Lower lobe of right lung (tissue), 2 donors: ENCODE measurements around the gene ELP1. TPM values are rescaled to one million over a fixed set of nuclear protein-coding genes. Genes with fewer than 3 reads are reported as not detected.

Experiments used
- ATAC-seq, 2 donors: fragments of 200-7000 bp; cut with Tn5 transposase; one replicate each; pipeline ENCODE4 v1.9.1; 2020 to 2022; ENCODE audit warnings: mild to moderate bottlenecking in 2 of 2, moderate library complexity in 2 of 2
- DNase-seq: peaks from one replicate; pipeline ENCODE4 v3.0.0-alpha.2; 2020
- H3K27ac ChIP-seq: fragments of 200-600 bp; one replicate; pipeline ENCODE4 v1.8.0; 2022
- H3K27me3 ChIP-seq: fragments of 200-600 bp; one replicate; pipeline ENCODE4 v1.8.0; 2022; ENCODE audit warnings: low read depth
- H3K36me3 ChIP-seq: fragments of 200-600 bp; one replicate; pipeline ENCODE4 v1.8.0; 2022; ENCODE audit warnings: mild to moderate bottlenecking
- H3K4me1 ChIP-seq: fragments of 200-600 bp; one replicate; pipeline ENCODE4 v1.8.0; 2022
- H3K4me3 ChIP-seq: fragments of 200-600 bp; one replicate; pipeline ENCODE4 v1.8.0; 2022; ENCODE audit warnings: mild to moderate bottlenecking
- H3K9me3 ChIP-seq: fragments of 200-600 bp; one replicate; pipeline ENCODE4 v1.8.0; 2022
- CTCF ChIP-seq: fragments of 200-600 bp; IDR thresholded peaks from one replicate; pipeline ENCODE4 v1.8.0; 2022; ENCODE audit warnings: antibody characterized with exemption, mild to moderate bottlenecking
- intact Hi-C: fragments of 100-400 bp; cut with DNase I; formaldehyde crosslinking; loops from one replicate; pipeline ENCODE4 v1.11.0; 2022
- total RNA-seq: library from RNA; stranded (reverse); fragmentation: NEBNext Ultra II Directional; extraction: Animal tissue kit (Norgen Biotek cat#: 25700); gene quantifications from one replicate; pipeline ENCODE4 v1.2.1, GENCODE V29; 2021
- donor health status: DM: no; HTN: yes; CAD: no; lungs with severe emphysema.

Gene ELP1
- total RNA-seq, 1 donor from 2014 or later: 25.3 TPM

- no peak overlapping the region for H3K4me3 ChIP-seq
- DNase-seq (no peak), ATAC-seq (peak; percentile 67 to 79)
- intact Hi-C loops: no loop called here
- H3K27me3 ChIP-seq: no peaks in the 10 kb centered on the region
- H3K36me3 ChIP-seq: peaks cover 60% of the 10 kb centered on the region
- no peak overlapping the region for H3K27ac ChIP-seq
- H3K4me1 ChIP-seq: no peaks in the 10 kb centered on the region
- TF ChIP-seq CTCF: no peak
- H3K9me3 ChIP-seq: no peaks in the 10 kb centered on the region
Measured at GRCh38 chr9:108869092-108869725, 64.7 kb downstream of the ELP1 start.

- no peak overlapping the region for H3K27ac ChIP-seq
- no peaks in the 10 kb centered on the region for H3K9me3 ChIP-seq
- H3K4me3 ChIP-seq: no peak overlapping the region
- DNase-seq (no peak), ATAC-seq (no peak)
- no peaks in the 10 kb centered on the region for H3K27me3 ChIP-seq
- no peak for TF ChIP-seq CTCF
- H3K4me1 ChIP-seq: no peaks in the 10 kb centered on the region
- intact Hi-C loops: no loop called here
- H3K36me3 ChIP-seq: peaks cover 47% of the 10 kb centered on the region
Measured at GRCh38 chr9:108867829-108868228, 66.1 kb downstream of the ELP1 start.

DNA sequence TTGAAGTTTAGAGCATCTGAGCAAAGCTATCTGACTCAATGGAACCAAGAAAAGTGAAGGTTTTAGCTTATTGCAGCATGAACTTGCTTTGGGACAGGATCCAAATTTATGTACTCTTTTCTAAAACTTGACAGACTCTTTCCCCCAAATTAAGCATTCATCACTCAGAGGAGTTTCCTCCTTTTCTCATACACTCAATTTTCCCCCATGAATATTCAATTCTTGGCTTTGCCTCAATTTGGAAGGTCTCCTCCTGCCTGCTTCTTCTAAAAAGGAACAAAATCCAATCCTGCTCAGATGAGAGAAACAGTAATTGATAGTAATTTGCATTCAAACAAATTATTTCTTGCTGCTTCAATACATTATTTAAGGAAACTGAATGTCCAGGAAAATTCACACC lies 66.8 kb downstream of the ELP1 start:
- no peak overlapping the region for H3K27ac ChIP-seq
- TF ChIP-seq CTCF: no peak
- peaks cover 39% of the 10 kb centered on the region for H3K36me3 ChIP-seq
- H3K4me1 ChIP-seq: no peaks in the 10 kb centered on the region
- H3K27me3 ChIP-seq: no peaks in the 10 kb centered on the region
- ATAC-seq (no peak), DNase-seq (no peak)
- intact Hi-C loops: no loop called here
- H3K9me3 ChIP-seq: no peaks in the 10 kb centered on the region
- H3K4me3 ChIP-seq: no peak overlapping the region

- no peak for ATAC-seq
- intact Hi-C loops: no loop called here
- no peaks in the 10 kb centered on the region for H3K9me3 ChIP-seq
Measured at GRCh38 chr9:108866001-108866420, 67.9 kb downstream of the ELP1 start.

DNA sequence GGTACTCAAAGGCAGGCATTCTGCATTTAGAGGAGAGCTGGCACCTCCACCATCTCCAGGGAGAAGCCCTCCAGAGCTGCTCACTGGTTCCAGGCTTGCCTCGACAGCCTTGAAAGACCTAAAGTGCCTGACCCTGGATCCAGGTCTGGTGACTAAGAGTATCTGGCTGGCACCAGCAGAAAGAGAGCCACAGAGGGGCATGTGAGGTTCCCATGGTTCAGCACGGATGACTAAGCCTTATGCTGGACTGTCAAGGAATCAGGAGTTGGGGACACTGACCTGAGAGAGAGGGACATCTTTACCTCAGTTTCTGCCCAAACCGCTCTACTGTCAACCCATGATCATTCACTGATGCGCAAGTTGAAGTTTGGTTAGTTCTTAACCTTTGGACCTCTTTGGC lies 68.9 kb downstream of the ELP1 start:
- H3K27me3 ChIP-seq: no peaks in the 10 kb centered on the region
- no peak for TF ChIP-seq CTCF
- DNase-seq: no peak
- no peaks in the 10 kb centered on the region for H3K4me1 ChIP-seq
- no peak for ATAC-seq
- peaks cover 24% of the 10 kb centered on the region for H3K36me3 ChIP-seq
- no peak overlapping the region for H3K4me3 ChIP-seq
- H3K9me3 ChIP-seq: no peaks in the 10 kb centered on the region
- intact Hi-C loops: no loop called here
- H3K27ac ChIP-seq: no peak overlapping the region

More at GRCh38 chr9:108866001-108866420, 67.9 kb downstream of the ELP1 start:
- Histone ChIP-seq H3K36me3 (peaks cover 28% of the 10 kb centered on the region), H3K27ac (no peak overlapping the region), H3K4me1 (no peaks in the 10 kb centered on the region), H3K27me3 (no peaks in the 10 kb centered on the region), H3K4me3 (no peak overlapping the region)
- no peak for DNase-seq
- no peak for TF ChIP-seq CTCF
